ENCODE measurements around the gene SLC6A20.

The SLC6A20 gene

GRCh38 chr3:45838466-45838865 lies 42.1 kb upstream of the SLC6A20 start:
- DNase-seq, result no peak
- Histone ChIP-seq H3K4me1 (no peaks in the 10 kb centered on the region), H3K9me3 (no peaks in the 10 kb centered on the region), H3K4me3 (ENCODE audit: low read depth, low read length) (no peak overlapping the region), H3K36me3 (no peaks in the 10 kb centered on the region), H3K27me3 (no peaks in the 10 kb centered on the region)
- no peak for TF ChIP-seq CTCF (IDR thresholded peaks at IDR 0.05; ENCODE audit: low read depth, low read length)

GRCh38 chr3:45832699-45833098 lies 36.4 kb upstream of the SLC6A20 start:
- H3K4me3 ChIP-seq (ENCODE audit: low read depth, low read length), result no peak overlapping the region
- H3K36me3 ChIP-seq, result no peaks in the 10 kb centered on the region
- no peak for DNase-seq
- no peaks in the 10 kb centered on the region for H3K27me3 ChIP-seq
- no peaks in the 10 kb centered on the region for H3K4me1 ChIP-seq
- 0 out of 2 replicates have a peak, but pooled peaks have one; percentile 4 for TF ChIP-seq CTCF (IDR thresholded peaks at IDR 0.05; ENCODE audit: low read depth, low read length)
- no peaks in the 10 kb centered on the region for H3K9me3 ChIP-seq

GRCh38 chr3:45830121-45830520 lies 33.8 kb upstream of the SLC6A20 start:
- H3K4me1 ChIP-seq, result no peaks in the 10 kb centered on the region
- DNase-seq, result no peak
- no peaks in the 10 kb centered on the region for H3K9me3 ChIP-seq
- no peaks in the 10 kb centered on the region for H3K27me3 ChIP-seq
- TF ChIP-seq CTCF (IDR thresholded peaks at IDR 0.05; ENCODE audit: low read depth, low read length), result no peak
- H3K36me3 ChIP-seq, result no peaks in the 10 kb centered on the region
- H3K4me3 ChIP-seq (ENCODE audit: low read depth, low read length), result no peak overlapping the region

- Histone ChIP-seq H3K27me3 (no peaks in the 10 kb centered on the region), H3K9me3 (no peaks in the 10 kb centered on the region), H3K4me1 (no peaks in the 10 kb centered on the region), H3K4me3 (ENCODE audit: low read depth, low read length) (no peak overlapping the region), H3K36me3 (no peaks in the 10 kb centered on the region)
- TF ChIP-seq CTCF (IDR thresholded peaks at IDR 0.05; ENCODE audit: low read depth, low read length), result no peak
- no peak for DNase-seq
Observed at GRCh38 chr3:45826908-45827307, 30.6 kb upstream of the SLC6A20 start.

GRCh38 chr3:45826321-45826720 lies 30.0 kb upstream of the SLC6A20 start:
- no peaks in the 10 kb centered on the region for H3K4me1 ChIP-seq
- DNase-seq, result no peak
- H3K4me3 ChIP-seq (ENCODE audit: low read depth, low read length), result no peak overlapping the region
- no peaks in the 10 kb centered on the region for H3K9me3 ChIP-seq
- H3K36me3 ChIP-seq, result no peaks in the 10 kb centered on the region
- no peak for TF ChIP-seq CTCF (IDR thresholded peaks at IDR 0.05; ENCODE audit: low read depth, low read length)
- H3K27me3 ChIP-seq, result no peaks in the 10 kb centered on the region

- Histone ChIP-seq H3K9me3 (no peaks in the 10 kb centered on the region), H3K4me3 (ENCODE audit: low read depth, low read length) (no peak overlapping the region), H3K4me1 (no peaks in the 10 kb centered on the region), H3K36me3 (no peaks in the 10 kb centered on the region), H3K27me3 (no peaks in the 10 kb centered on the region)
- DNase-seq, result no peak
- no peak for TF ChIP-seq CTCF (IDR thresholded peaks at IDR 0.05; ENCODE audit: low read depth, low read length)
Observed at GRCh38 chr3:45821127-45821526, 24.8 kb upstream of the SLC6A20 start.
